Nephron progenitor cell (in vitro differentiated cells): ENCODE results near the gene SGMS1.

Experiments used
- DNase-seq: peaks from one replicate; pipeline ENCODE4 v3.0.0; 2021
- H3K27ac Mint-ChIP-seq: 2 replicates; pipeline ENCODE4 v1.8.0; 2021; ENCODE audit warnings: mild to moderate bottlenecking, moderate library complexity, mixed read lengths
- H3K27me3 Mint-ChIP-seq: 2 replicates; pipeline ENCODE4 v1.8.0; 2021; ENCODE audit warnings: mild to moderate bottlenecking, low read depth, mixed read lengths; ENCODE audit not compliant: poor library complexity
- H3K36me3 Mint-ChIP-seq: 2 replicates; pipeline ENCODE4 v1.8.0; 2021; ENCODE audit warnings: low read depth, mixed read lengths
- H3K4me1 Mint-ChIP-seq: 2 replicates; pipeline ENCODE4 v1.8.0; 2021; ENCODE audit warnings: mixed read lengths
- H3K4me3 Mint-ChIP-seq: 2 replicates; pipeline ENCODE4 v1.8.0; 2021; ENCODE audit warnings: mild to moderate bottlenecking, moderate library complexity, mixed read lengths
- H3K9me3 Mint-ChIP-seq: 2 replicates; pipeline ENCODE4 v1.8.0; 2021; ENCODE audit warnings: mild to moderate bottlenecking, moderate library complexity, mixed read lengths
- CTCF ChIP-seq: fragments of 200-600 bp; sonication (generic); IDR thresholded peaks from 2 replicates; pipeline ENCODE4 v1.5.0; 2021; ENCODE audit warnings: antibody characterized with exemption

The SGMS1 gene

GRCh38 chr10:50403074-50403473 is 220.7 kb downstream of the SGMS1 start:
- no peak for DNase-seq
- Mint-ChIP-seq H3K4me3 (no peak overlapping the region), H3K4me1 (no peaks in the 10 kb centered on the region), H3K27me3 (no peaks in the 10 kb centered on the region), H3K27ac (no peak overlapping the region), H3K36me3 (peaks cover 4% of the 10 kb centered on the region), H3K9me3 (peaks cover 12% of the 10 kb centered on the region)
- TF ChIP-seq CTCF = no peak

GRCh38 chr10:50402466-50402865 is 221.3 kb downstream of the SGMS1 start:
- Mint-ChIP-seq H3K27me3 (no peaks in the 10 kb centered on the region), H3K36me3 (peaks cover 4% of the 10 kb centered on the region), H3K9me3 (peaks cover 12% of the 10 kb centered on the region), H3K27ac (no peak overlapping the region), H3K4me3 (no peak overlapping the region), H3K4me1 (no peaks in the 10 kb centered on the region)
- TF ChIP-seq CTCF = no peak
- DNase-seq = no peak

GRCh38 chr10:50400694-50401093 is 223.1 kb downstream of the SGMS1 start:
- no peak for DNase-seq
- Mint-ChIP-seq H3K9me3 (no peaks in the 10 kb centered on the region), H3K4me3 (no peak overlapping the region), H3K27me3 (no peaks in the 10 kb centered on the region), H3K36me3 (no peaks in the 10 kb centered on the region), H3K27ac (no peak overlapping the region), H3K4me1 (no peaks in the 10 kb centered on the region)
- no peak for TF ChIP-seq CTCF

GRCh38 chr10:50398823-50399222 is 224.9 kb downstream of the SGMS1 start:
- H3K4me3 Mint-ChIP-seq = no peak overlapping the region
- DNase-seq = no peak
- no peak for TF ChIP-seq CTCF
- no peak overlapping the region for H3K27ac Mint-ChIP-seq
- no peaks in the 10 kb centered on the region for H3K36me3 Mint-ChIP-seq
- no peaks in the 10 kb centered on the region for H3K9me3 Mint-ChIP-seq
- no peaks in the 10 kb centered on the region for H3K27me3 Mint-ChIP-seq
- peaks cover 9% of the 10 kb centered on the region for H3K4me1 Mint-ChIP-seq

GRCh38 chr10:50398381-50398780 is 225.4 kb downstream of the SGMS1 start:
- no peak for DNase-seq
- no peaks in the 10 kb centered on the region for H3K9me3 Mint-ChIP-seq
- TF ChIP-seq CTCF = no peak
- H3K4me3 Mint-ChIP-seq = no peak overlapping the region
- no peaks in the 10 kb centered on the region for H3K27me3 Mint-ChIP-seq
- no peaks in the 10 kb centered on the region for H3K36me3 Mint-ChIP-seq
- no peak overlapping the region for H3K27ac Mint-ChIP-seq
- H3K4me1 Mint-ChIP-seq = peaks cover 9% of the 10 kb centered on the region

GRCh38 chr10:50397312-50398140 is 226.2 kb downstream of the SGMS1 start:
- Mint-ChIP-seq H3K4me3 (no peak overlapping the region), H3K9me3 (no peaks in the 10 kb centered on the region), H3K4me1 (peaks cover 9% of the 10 kb centered on the region), H3K36me3 (no peaks in the 10 kb centered on the region), H3K27ac (no peak overlapping the region), H3K27me3 (no peaks in the 10 kb centered on the region)
- DNase-seq = no peak
- TF ChIP-seq CTCF = no peak
